HEK293 (cell line): Measurements from ENCODE around the gene MED28.

Experiments used
- CTCF ChIA-PET: fragments of 350-600 bp; formaldehyde crosslinking; extraction: SDS; loops from one replicate; lab custom pipeline; 2021; ENCODE audit warnings: antibody characterized with exemption; lab: Yijun Ruan, JAX
- POLR2A ChIA-PET: fragments of 300-600 bp; formaldehyde crosslinking; extraction: SDS; loops from one replicate; lab custom pipeline; 2020; ENCODE audit warnings: antibody characterized with exemption, inconsistent platforms; lab: Yijun Ruan, JAX
- H3K27ac ChIP-seq: fragments of 200-500 bp; sonication (Bioruptor generic); 2 replicates; pipeline ENCODE4 v1.5.1; 2014; ENCODE audit warnings: low read depth, low read length, control low read depth, inconsistent platforms; ENCODE audit errors: extremely low read depth
- H3K36me3 ChIP-seq, 2 experiments: fragments of 200-500 bp in 1 of 2; sonication (Bioruptor generic) in 1 of 2; 1 replicate in 1 of 2; 2 replicates in 1 of 2; pipeline ENCODE4 v1.5.1; 2014 to 2017; ENCODE audit warnings: inconsistent platforms in 2 of 2, low read length in 2 of 2; ENCODE audit not compliant: control insufficient read depth in 2 of 2, insufficient read depth in 1 of 2
- H3K4me1 ChIP-seq: fragments of 200-500 bp; sonication (Bioruptor generic); 2 replicates; pipeline ENCODE4 v1.5.1; 2014; ENCODE audit warnings: mild to moderate bottlenecking, low read length, inconsistent platforms; ENCODE audit not compliant: control insufficient read depth, insufficient read depth
- H3K4me3 ChIP-seq: 2 replicates; pipeline ENCODE4 v1.5.1; 2011; ENCODE audit warnings: low read depth, mild to moderate bottlenecking, control low read depth, low read length, moderate library complexity
- H3K9me3 ChIP-seq: fragments of 200-500 bp; sonication (Bioruptor generic); 2 replicates; pipeline ENCODE4 v1.5.1; 2014; ENCODE audit warnings: low read depth, low read length, inconsistent platforms; ENCODE audit not compliant: control insufficient read depth, insufficient read depth
- EGR2 ChIP-seq: fragments of 450-650 bp; formaldehyde crosslinking; IDR thresholded peaks from 2 replicates; pipeline ENCODE4 v1.5.1; 2016; ENCODE audit warnings: low read depth, missing biosample characterization, missing genetic modification characterization
- FEZF1 ChIP-seq: fragments of 450-650 bp; formaldehyde crosslinking; IDR thresholded peaks from 2 replicates; pipeline ENCODE4 v1.5.1; 2016; ENCODE audit warnings: missing biosample characterization, missing genetic modification characterization
- HOXC10 ChIP-seq: sonication (generic); formaldehyde crosslinking; IDR thresholded peaks from 2 replicates; pipeline ENCODE4 v1.8.1; 2023; ENCODE audit warnings: mild to moderate bottlenecking, missing genetic modification reagents
- ZBTB7A ChIP-seq: fragments of 450-650 bp; formaldehyde crosslinking; IDR thresholded peaks from 2 replicates; pipeline ENCODE4 v1.5.1; 2016; ENCODE audit warnings: low read depth, missing biosample characterization, missing genetic modification characterization
- ZFP37 ChIP-seq: fragments of 450-650 bp; formaldehyde crosslinking; IDR thresholded peaks from 2 replicates; pipeline ENCODE4 v1.5.1; 2016; ENCODE audit warnings: missing biosample characterization, missing genetic modification characterization
- ZNF140 ChIP-seq: fragments of 450-650 bp; formaldehyde crosslinking; IDR thresholded peaks from 2 replicates; pipeline ENCODE4 v1.5.1; 2016; ENCODE audit warnings: missing biosample characterization, missing genetic modification characterization
- ZNF175 ChIP-seq: fragments of 450-650 bp; formaldehyde crosslinking; IDR thresholded peaks from 2 replicates; pipeline ENCODE4 v1.5.1; 2016; ENCODE audit warnings: missing biosample characterization, missing genetic modification characterization
- ZNF184 ChIP-seq: fragments of 450-650 bp; IDR thresholded peaks from 2 replicates; pipeline ENCODE4 v1.5.1; 2018; ENCODE audit warnings: missing biosample characterization, mild to moderate bottlenecking, missing genetic modification characterization
- ZNF274 ChIP-seq, 2 experiments: fragments of 200-500 bp in 1 of 2; fragments of 450-650 bp in 1 of 2; sonication (Bioruptor generic) in 1 of 2; formaldehyde crosslinking in 1 of 2; IDR thresholded peaks; 2 replicates each; pipeline versions ENCODE4 v1.5.1 to v1.6.1; 2014 to 2016; ENCODE audit warnings: borderline replicate concordance in 1 of 2, inconsistent platforms in 1 of 2, low read length in 1 of 2, missing biosample characterization in 1 of 2, missing genetic modification characterization in 1 of 2
- ZNF416 ChIP-seq: fragments of 450-650 bp; formaldehyde crosslinking; IDR thresholded peaks from 2 replicates; pipeline ENCODE4 v1.5.1; 2016; ENCODE audit warnings: missing biosample characterization, missing genetic modification characterization
- ZNF426 ChIP-seq: fragments of 450-650 bp; formaldehyde crosslinking; IDR thresholded peaks from 2 replicates; pipeline ENCODE4 v1.5.1; 2017; ENCODE audit warnings: missing biosample characterization, missing genetic modification characterization, mild to moderate bottlenecking, inconsistent platforms, moderate library complexity
- ZNF510 ChIP-seq: fragments of 450-650 bp; formaldehyde crosslinking; IDR thresholded peaks from 2 replicates; pipeline ENCODE4 v1.5.1; 2018; ENCODE audit warnings: mild to moderate bottlenecking, missing genetic modification characterization, missing biosample characterization; ENCODE audit not compliant: insufficient replicate concordance
- ZNF514 ChIP-seq: fragments of 450-650 bp; formaldehyde crosslinking; IDR thresholded peaks from 2 replicates; pipeline ENCODE4 v1.5.1; 2016; ENCODE audit warnings: missing biosample characterization, missing genetic modification characterization
- ZNF571 ChIP-seq: fragments of 450-650 bp; formaldehyde crosslinking; IDR thresholded peaks from 2 replicates; pipeline ENCODE4 v1.5.0; 2017; ENCODE audit warnings: missing biosample characterization, missing genetic modification characterization
- ZNF830 ChIP-seq: fragments of 450-650 bp; IDR thresholded peaks from 2 replicates; pipeline ENCODE4 v1.5.0; 2018; ENCODE audit warnings: missing biosample characterization, missing genetic modification characterization, low read depth, mild to moderate bottlenecking, moderate library complexity
- ZNF837 ChIP-seq: fragments of 450-650 bp; formaldehyde crosslinking; IDR thresholded peaks from 2 replicates; pipeline ENCODE4 v1.5.1; 2016; ENCODE audit warnings: missing biosample characterization, missing genetic modification characterization
- ZNF843 ChIP-seq: fragments of 450-650 bp; formaldehyde crosslinking; IDR thresholded peaks from 2 replicates; pipeline ENCODE4 v1.5.1; 2016; ENCODE audit warnings: missing biosample characterization, missing genetic modification characterization
- TF ChIP-seq, protein P1 (sequence below): fragments of 450-650 bp; formaldehyde crosslinking; IDR thresholded peaks from 2 replicates; pipeline ENCODE4 v1.5.1; 2016; ENCODE audit warnings: missing biosample characterization, missing genetic modification characterization
- TF ChIP-seq, protein P2 (sequence below): IDR thresholded peaks from 2 replicates; pipeline ENCODE4 v1.6.1; 2011; ENCODE audit warnings: mild to moderate bottlenecking, low read depth, low read length, borderline replicate concordance
- TF ChIP-seq, protein P3 (sequence below): fragments of 450-650 bp; formaldehyde crosslinking; IDR thresholded peaks from 2 replicates; pipeline ENCODE4 v1.5.1; 2017; ENCODE audit warnings: missing biosample characterization, missing genetic modification characterization
- TF ChIP-seq, protein P4 (sequence below): fragments of 450-650 bp; formaldehyde crosslinking; IDR thresholded peaks from 2 replicates; pipeline ENCODE4 v1.5.1; 2016; ENCODE audit warnings: missing biosample characterization, missing genetic modification characterization
- TF ChIP-seq, protein P5 (sequence below): fragments of 450-650 bp; formaldehyde crosslinking; IDR thresholded peaks from 2 replicates; pipeline ENCODE4 v1.5.1; 2016; ENCODE audit warnings: missing biosample characterization, missing genetic modification characterization
- TF ChIP-seq, protein P6 (sequence below): fragments of 450-650 bp; formaldehyde crosslinking; IDR thresholded peaks from 2 replicates; pipeline ENCODE4 v1.5.1; 2016; ENCODE audit warnings: missing biosample characterization, missing genetic modification characterization, borderline replicate concordance
- TF ChIP-seq, protein P7 (sequence below): fragments of 450-650 bp; formaldehyde crosslinking; IDR thresholded peaks from 2 replicates; pipeline ENCODE4 v1.5.1; 2017; ENCODE audit warnings: missing biosample characterization, missing genetic modification characterization

Gene MED28

DNA sequence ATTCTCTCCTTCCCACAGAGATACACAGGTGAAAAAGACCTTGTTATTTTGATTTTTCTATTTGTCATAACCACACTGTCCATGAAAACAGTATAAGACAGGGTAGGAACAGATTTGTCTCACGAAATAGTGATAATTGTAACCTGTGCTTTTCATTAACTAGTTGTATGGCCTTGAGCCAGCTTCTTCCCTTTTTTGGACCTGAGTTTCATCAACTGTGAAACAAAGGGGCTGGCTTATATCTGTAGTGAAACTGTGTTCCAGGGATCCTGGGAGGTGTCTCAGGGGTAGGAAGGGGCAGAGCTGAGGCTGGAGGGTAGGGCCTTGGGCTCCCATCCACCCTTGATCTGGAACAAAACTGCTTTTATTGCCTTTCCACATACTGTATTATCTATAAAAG is 50.9 kb downstream of the MED28 start:
- Histone ChIP-seq H3K27ac (no peak overlapping the region), H3K4me1 (no peaks in the 10 kb centered on the region), H3K4me3 (no peak overlapping the region), H3K36me3 (no peaks in the 10 kb centered on the region), H3K9me3 (no peaks in the 10 kb centered on the region)
- TF ChIP-seq ZNF274 (IDR thresholded peaks at IDR 0.05; ENCODE audit: low read length) (no peak), ZNF274 (tag by site-specific recombination; IDR thresholded peaks at IDR 0.05; ENCODE audit: borderline replicate concordance) (no peak), ZNF571 (tag by site-specific recombination) (no peak), ZNF140 (tag by site-specific recombination) (no peak), ZFP37 (tag by site-specific recombination) (no peak), ZNF837 (tag by site-specific recombination) (no peak), EGR2 (no peak), ZNF830 (no peak), ZNF184 (tag by site-specific recombination) (no peak), ZNF426 (tag by site-specific recombination) (no peak), HOXC10 (no peak), ZBTB7A (tag by site-specific recombination) (no peak)
- TF ChIP-seq, protein P1, sequence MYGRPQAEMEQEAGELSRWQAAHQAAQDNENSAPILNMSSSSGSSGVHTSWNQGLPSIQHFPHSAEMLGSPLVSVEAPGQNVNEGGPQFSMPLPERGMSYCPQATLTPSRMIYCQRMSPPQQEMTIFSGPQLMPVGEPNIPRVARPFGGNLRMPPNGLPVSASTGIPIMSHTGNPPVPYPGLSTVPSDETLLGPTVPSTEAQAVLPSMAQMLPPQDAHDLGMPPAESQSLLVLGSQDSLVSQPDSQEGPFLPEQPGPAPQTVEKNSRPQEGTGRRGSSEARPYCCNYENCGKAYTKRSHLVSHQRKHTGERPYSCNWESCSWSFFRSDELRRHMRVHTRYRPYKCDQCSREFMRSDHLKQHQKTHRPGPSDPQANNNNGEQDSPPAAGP (tag by site-specific recombination): no peak
- TF ChIP-seq, protein P2, sequence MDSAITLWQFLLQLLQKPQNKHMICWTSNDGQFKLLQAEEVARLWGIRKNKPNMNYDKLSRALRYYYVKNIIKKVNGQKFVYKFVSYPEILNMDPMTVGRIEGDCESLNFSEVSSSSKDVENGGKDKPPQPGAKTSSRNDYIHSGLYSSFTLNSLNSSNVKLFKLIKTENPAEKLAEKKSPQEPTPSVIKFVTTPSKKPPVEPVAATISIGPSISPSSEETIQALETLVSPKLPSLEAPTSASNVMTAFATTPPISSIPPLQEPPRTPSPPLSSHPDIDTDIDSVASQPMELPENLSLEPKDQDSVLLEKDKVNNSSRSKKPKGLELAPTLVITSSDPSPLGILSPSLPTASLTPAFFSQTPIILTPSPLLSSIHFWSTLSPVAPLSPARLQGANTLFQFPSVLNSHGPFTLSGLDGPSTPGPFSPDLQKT: no peak
- TF ChIP-seq, protein P3, sequence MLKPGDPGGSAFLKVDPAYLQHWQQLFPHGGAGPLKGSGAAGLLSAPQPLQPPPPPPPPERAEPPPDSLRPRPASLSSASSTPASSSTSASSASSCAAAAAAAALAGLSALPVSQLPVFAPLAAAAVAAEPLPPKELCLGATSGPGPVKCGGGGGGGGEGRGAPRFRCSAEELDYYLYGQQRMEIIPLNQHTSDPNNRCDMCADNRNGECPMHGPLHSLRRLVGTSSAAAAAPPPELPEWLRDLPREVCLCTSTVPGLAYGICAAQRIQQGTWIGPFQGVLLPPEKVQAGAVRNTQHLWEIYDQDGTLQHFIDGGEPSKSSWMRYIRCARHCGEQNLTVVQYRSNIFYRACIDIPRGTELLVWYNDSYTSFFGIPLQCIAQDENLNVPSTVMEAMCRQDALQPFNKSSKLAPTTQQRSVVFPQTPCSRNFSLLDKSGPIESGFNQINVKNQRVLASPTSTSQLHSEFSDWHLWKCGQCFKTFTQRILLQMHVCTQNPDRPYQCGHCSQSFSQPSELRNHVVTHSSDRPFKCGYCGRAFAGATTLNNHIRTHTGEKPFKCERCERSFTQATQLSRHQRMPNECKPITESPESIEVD: no peak
- TF ChIP-seq, protein P4, sequence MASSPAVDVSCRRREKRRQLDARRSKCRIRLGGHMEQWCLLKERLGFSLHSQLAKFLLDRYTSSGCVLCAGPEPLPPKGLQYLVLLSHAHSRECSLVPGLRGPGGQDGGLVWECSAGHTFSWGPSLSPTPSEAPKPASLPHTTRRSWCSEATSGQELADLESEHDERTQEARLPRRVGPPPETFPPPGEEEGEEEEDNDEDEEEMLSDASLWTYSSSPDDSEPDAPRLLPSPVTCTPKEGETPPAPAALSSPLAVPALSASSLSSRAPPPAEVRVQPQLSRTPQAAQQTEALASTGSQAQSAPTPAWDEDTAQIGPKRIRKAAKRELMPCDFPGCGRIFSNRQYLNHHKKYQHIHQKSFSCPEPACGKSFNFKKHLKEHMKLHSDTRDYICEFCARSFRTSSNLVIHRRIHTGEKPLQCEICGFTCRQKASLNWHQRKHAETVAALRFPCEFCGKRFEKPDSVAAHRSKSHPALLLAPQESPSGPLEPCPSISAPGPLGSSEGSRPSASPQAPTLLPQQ: no peak
- ChIA-PET POLR2A (no interaction called here), CTCF (no interaction called here)

DNA sequence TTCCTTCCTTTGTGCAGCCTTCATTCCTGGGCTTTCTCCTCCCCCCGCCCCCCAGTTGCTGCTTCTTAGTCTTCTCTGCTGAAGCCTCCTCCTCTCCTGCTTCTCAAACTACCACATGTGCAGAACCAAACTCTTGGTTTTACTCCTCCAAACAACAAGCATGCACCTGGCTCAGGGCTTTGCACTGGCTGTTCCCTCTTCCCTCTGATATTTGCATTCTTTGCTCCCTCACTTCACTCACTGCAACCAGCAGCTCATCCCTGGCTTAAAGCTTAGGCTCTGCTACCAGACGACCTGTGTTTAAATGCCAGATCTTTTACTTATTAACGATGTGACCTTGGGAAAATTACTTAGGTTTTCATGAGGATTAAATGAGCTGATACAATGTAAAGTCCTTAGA is 51.4 kb downstream of the MED28 start:
- ChIA-PET POLR2A (no interaction called here), CTCF (no interaction called here)
- Histone ChIP-seq H3K36me3 (no peaks in the 10 kb centered on the region), H3K4me3 (no peak overlapping the region), H3K27ac (no peak overlapping the region), H3K4me1 (no peaks in the 10 kb centered on the region), H3K9me3 (no peaks in the 10 kb centered on the region)
- TF ChIP-seq ZBTB7A (tag by site-specific recombination) (no peak), ZNF184 (tag by site-specific recombination) (no peak), ZNF140 (tag by site-specific recombination) (no peak), ZNF843 (no peak), ZNF175 (tag by site-specific recombination) (no peak), ZNF510 (no peak), FEZF1 (tag by site-specific recombination) (no peak), ZNF514 (tag by site-specific recombination) (no peak), ZNF416 (tag by site-specific recombination) (no peak)
- TF ChIP-seq, protein P5, sequence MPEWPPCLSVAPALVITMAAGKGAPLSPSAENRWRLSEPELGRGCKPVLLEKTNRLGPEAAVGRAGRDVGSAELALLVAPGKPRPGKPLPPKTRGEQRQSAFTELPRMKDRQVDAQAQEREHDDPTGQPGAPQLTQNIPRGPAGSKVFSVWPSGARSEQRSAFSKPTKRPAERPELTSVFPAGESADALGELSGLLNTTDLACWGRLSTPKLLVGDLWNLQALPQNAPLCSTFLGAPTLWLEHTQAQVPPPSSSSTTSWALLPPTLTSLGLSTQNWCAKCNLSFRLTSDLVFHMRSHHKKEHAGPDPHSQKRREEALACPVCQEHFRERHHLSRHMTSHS (tag by site-specific recombination): no peak
- TF ChIP-seq, protein P6, sequence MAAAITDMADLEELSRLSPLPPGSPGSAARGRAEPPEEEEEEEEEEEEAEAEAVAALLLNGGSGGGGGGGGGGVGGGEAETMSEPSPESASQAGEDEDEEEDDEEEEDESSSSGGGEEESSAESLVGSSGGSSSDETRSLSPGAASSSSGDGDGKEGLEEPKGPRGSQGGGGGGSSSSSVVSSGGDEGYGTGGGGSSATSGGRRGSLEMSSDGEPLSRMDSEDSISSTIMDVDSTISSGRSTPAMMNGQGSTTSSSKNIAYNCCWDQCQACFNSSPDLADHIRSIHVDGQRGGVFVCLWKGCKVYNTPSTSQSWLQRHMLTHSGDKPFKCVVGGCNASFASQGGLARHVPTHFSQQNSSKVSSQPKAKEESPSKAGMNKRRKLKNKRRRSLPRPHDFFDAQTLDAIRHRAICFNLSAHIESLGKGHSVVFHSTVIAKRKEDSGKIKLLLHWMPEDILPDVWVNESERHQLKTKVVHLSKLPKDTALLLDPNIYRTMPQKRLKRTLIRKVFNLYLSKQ (tag by site-specific recombination): no peak
- TF ChIP-seq, protein P7, sequence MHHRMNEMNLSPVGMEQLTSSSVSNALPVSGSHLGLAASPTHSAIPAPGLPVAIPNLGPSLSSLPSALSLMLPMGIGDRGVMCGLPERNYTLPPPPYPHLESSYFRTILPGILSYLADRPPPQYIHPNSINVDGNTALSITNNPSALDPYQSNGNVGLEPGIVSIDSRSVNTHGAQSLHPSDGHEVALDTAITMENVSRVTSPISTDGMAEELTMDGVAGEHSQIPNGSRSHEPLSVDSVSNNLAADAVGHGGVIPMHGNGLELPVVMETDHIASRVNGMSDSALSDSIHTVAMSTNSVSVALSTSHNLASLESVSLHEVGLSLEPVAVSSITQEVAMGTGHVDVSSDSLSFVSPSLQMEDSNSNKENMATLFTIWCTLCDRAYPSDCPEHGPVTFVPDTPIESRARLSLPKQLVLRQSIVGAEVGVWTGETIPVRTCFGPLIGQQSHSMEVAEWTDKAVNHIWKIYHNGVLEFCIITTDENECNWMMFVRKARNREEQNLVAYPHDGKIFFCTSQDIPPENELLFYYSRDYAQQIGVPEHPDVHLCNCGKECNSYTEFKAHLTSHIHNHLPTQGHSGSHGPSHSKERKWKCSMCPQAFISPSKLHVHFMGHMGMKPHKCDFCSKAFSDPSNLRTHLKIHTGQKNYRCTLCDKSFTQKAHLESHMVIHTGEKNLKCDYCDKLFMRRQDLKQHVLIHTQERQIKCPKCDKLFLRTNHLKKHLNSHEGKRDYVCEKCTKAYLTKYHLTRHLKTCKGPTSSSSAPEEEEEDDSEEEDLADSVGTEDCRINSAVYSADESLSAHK (tag by site-specific recombination): no peak
